ENCODE data around the gene ALOX12.

The ALOX12 gene

DNA sequence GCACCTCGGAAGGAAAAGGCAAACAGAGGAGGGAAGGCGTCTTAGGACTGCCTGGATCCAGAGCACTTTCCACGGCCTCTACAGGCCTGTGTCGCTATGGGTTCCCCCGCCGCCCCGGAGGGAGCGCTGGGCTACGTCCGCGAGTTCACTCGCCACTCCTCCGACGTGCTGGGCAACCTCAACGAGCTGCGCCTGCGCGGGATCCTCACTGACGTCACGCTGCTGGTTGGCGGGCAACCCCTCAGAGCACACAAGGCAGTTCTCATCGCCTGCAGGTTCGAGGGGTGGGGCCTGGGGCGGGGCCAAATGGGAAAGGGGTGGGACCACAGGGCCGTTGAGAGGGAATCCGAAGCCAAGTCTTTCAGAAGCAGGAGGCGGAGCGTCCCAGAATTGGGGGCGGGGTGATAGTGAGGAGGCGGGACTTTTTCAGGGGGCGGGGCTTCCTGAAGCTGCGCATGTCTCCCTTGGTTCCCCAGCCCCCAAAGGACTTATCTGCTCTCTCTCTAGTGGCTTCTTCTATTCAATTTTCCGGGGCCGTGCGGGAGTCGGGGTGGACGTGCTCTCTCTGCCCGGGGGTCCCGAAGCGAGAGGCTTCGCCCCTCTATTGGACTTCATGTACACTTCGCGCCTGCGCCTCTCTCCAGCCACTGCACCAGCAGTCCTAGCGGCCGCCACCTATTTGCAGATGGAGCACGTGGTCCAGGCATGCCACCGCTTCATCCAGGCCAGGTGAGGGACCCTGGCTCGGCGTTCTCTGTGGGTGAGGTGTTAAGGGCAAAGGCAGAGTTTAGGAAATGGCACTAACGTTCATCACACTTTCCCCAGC, 27.9 kb downstream of the ALOX12 start:
- peak; percentile 95 for DNase-seq

DNA sequence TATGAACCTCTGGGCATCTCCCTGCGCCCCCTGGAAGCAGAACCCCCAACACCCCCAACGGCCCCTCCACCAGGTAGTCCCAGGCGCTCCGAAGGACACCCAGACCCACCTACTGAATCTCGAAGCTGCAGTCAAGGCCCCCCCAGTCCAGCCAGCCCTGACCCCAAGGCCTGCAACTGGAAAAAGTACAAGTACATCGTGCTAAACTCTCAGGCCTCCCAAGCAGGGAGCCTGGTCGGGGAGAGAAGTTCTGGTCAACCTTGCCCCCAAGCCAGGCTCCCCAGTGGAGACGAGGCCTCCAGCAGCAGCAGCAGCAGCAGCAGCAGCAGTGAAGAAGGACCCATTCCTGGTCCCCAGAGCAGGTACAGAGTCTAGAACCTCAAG, 28.5 kb downstream of the ALOX12 start:
- DNase-seq, result no peak

DNA sequence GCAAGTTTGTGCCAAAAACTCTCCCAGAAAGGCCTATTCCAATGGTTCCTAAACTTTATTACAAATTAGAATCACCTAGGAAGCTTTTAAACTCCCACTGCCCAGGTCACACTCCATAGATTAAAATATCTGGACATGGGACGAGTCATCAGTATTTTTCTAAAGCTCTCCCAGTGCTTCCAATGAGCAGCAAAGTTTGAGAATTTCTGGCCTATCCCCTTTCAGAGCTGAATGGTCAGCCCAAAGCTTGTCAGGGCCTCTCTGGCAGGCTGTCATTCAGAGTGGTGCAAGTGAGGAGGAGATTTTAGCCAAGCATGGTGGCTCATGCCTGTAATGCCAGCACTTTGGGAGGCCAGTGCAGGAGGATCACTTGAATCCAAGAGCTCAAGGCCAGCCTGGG, 29.4 kb downstream of the ALOX12 start:
- no peak for DNase-seq

DNA sequence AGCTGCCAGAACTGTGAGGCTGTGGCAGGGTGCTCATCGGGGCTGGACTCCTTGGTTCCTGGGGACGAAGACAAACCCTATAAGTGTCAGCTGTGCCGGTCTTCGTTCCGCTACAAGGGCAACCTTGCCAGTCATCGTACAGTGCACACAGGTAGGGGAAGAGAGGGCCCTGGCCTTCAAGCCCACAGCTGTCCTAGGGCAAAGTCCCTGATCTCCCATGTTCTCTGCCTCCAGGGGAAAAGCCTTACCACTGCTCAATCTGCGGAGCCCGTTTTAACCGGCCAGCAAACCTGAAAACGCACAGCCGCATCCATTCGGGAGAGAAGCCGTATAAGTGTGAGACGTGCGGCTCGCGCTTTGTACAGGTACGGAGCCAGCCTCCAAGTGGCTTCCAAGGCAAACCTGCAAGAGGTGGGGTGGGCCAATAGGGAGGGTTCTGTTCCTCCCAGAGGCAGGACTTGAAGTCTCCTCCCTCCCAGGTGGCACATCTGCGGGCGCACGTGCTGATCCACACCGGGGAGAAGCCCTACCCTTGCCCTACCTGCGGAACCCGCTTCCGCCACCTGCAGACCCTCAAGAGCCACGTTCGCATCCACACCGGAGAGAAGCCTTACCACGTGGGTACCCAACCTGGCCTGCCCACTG, 30.7 kb downstream of the ALOX12 start:
- DNase-seq, result no peak

DNA sequence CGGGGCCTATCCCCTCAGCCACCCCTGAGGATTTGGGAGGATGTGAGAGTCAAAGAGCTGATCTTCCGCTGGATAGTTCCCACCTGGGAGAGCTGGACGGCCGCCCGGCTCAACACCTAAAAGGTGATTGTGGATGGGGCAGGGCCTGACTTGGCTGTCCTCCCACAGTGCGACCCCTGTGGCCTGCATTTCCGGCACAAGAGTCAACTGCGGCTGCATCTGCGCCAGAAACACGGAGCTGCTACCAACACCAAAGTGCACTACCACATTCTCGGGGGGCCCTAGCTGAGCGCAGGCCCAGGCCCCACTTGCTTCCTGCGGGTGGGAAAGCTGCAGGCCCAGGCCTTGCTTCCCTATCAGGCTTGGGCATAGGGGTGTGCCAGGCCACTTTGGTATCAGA, 31.5 kb downstream of the ALOX12 start:
- no peak for DNase-seq

DNA sequence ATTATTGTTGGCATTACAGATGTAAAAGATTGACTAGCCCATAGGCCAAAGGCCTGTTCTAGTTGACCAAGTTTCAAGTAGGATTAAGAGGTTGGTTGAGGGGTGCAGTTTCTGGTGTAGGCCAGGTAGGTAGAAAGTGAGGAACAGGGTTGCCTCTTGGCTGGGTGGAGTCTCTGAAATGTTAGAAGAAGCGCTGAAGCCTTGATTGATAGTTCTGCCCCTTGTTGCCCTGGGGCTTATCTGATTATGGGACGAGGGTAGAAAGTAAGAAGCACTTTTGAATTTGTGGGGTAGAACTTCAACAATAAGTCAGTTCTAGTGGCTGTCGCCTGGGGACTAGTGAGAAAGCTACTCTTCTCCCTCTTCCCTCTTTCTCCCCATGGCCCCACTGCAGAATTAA, 33.2 kb downstream of the ALOX12 start:
- DNase-seq, result no peak

DNA sequence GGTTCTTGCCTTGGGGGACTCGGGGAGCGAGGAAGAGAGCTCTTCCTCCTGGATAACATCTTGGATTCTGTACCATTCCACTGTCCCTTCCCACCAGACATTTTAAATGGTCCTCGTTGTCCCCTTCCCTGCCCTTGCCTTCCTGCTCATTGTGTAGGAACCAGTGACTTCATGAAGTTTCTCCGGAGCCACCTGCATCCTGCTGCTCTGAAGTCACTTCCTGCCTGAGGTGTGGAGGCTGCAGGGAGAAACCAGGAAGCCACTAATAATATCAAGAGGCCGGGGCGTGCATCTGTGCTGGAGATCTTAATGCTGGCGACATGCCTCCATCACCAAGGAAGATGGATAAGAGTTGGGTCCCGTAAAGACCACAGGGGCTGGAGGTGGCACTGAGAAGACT, 33.8 kb downstream of the ALOX12 start:
- peak; percentile 11 for DNase-seq

DNA sequence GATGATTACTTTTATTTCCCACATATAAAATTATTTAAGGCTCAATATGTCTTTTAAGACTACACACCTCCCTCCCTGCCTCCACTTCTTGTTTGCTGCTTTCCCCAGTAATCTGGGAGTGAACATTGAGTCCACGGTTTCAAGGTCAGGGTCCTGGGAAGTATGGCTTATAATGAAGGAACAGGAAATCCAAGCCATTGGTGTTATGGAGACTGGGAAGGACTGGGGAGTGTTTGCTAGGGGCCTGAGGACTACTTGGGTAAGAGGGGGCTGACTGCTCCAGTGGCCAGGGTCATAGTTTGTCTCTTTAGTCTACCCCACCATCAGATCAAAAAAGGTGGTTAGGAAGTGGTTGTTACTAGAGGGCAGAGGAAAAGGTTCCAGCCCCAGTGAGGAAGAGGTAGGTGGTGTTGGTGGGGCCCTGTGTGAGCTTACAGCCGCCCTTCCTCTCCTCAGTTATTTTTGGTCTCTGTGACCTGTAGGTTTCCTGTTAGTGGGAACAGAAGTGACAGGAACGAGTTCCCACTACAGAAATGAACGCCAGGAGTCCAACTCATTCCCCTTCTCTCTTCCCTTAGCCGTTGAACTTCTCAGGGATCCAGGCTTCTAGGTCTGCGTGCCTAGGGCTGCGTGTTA, 39.2 kb downstream of the ALOX12 start:
- DNase-seq, result no peak

DNA sequence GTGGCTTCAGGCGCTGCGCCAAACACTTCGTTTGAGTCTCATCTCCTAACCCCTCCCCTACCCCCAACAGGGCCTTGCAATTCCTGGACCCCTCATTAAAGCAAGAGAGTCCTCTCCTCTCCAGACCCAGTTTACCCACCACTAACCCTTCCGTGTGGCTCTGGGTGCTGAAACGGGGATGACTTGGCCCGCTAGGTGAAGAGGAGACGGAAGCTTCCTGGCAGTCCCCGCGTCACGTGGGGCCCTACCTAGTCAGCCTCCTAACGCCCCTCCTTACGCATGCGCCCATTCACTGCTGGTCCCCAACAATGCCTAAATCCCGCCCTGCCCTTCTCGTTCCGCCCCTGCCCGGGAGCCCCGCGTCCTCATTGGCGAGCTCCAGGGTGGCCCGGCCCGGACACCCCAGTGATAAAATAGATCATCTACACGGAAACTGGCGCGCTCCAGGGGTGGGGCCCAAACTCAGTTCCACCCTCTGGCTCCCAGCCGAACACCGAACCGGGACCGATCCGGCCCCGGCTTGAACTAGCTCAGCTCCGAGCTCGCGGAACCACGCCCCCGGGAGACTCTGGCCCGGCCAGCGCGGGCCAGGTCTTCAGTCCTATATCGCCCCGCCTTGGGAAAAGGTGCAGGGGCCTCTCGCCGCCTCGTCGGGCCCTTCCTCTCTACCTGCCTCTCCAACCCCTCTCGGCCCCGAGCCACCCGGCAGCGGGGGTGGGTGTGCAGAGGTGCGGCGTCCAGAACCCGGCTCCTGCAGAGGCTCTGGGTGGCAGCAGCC, 39.9 kb downstream of the ALOX12 start, which contains the start of gene SLC16A13:
Gene SLC16A13, plus strand, starts transcription at position 425 of the 778 bp plus-strand sequence. CDS start 368 bp downstream, outside the sequence.
- peak; percentile 97 for DNase-seq

DNA sequence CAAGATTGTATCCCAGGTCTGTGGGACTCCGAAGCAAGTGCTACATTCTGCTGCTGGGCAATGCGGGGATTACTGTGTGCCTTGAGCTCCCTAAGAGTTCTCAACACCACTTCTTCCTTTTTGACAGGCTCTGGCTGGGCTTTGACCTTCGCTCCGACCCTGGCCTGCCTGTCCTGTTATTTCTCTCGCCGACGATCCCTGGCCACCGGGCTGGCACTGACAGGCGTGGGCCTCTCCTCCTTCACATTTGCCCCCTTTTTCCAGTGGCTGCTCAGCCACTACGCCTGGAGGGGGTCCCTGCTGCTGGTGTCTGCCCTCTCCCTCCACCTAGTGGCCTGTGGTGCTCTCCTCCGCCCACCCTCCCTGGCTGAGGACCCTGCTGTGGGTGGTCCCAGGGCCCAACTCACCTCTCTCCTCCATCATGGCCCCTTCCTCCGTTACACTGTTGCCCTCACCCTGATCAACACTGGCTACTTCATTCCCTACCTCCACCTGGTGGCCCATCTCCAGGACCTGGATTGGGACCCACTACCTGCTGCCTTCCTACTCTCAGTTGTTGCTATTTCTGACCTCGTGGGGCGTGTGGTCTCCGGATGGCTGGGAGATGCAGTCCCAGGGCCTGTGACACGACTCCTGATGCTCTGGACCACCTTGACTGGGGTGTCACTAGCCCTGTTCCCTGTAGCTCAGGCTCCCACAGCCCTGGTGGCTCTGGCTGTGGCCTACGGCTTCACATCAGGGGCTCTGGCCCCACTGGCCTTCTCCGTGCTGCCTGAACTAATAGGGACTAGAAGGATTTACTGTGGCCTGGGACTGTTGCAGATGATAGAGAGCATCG, 42.4 kb downstream of the ALOX12 start:
- DNase-seq, result no peak

DNA sequence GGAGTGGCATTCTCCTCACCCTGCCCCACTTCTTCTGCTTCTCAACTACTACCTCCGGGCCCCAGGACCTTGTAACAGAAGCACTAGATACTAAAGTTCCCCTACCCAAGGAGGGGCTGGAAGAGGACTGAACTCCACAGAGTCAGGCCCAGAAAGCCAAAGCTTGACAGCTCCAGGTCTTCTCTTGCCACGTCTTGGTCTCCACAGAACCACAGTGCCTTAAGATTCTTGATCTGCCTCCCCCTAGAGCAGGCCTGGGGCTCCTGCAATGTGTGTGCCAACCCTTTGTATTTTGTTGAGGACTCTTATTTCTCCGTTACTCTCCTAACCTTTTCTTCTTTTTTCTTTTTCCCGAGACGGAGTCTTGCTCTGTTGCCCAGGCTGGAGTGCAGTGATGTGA, 44.0 kb downstream of the ALOX12 start:
- no peak for DNase-seq

DNA sequence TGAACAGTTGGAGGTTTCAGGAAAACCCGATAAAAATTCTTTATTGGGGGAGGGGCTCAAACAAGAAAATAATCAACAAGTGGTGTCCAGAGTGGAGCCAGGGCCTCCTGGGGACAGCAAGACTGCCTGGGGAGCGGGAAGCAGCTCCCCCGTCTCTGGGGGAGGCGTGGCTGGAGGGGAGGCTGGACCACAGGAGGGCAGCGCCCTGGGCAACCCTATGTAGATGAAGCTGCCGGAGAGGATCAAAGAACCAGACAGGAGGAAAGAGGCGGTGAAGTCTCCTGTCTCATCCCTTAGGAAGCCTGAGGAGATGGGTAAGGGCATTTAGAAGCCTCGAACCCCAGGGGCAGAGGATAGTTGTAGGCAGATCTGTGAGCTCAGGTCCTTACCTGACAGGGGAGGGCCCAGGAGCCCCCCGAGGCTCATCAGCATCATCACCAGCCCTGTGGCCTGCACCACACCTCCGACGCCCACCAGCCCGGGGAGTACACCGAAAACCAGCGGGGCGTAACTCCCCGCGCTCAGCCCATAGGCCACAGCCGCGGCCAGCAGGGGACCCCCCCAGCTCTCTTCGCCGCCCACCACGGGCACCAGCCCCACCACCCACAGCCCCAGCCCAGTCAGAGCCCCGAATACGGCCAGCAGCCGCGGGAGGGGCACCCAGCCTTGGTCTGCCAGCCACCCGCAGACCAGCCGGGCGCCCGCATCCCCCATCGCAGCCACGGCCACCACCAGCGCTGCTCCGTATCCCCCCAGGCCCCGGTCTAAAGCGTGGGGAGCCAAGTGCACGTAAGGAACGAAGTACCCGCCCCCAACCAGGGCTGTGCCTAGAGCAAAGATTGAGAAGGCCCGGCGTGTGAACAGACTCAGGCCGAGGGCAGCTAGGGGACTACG, 46.0 kb downstream of the ALOX12 start:
- DNase-seq, result peak; percentile 25

DNA sequence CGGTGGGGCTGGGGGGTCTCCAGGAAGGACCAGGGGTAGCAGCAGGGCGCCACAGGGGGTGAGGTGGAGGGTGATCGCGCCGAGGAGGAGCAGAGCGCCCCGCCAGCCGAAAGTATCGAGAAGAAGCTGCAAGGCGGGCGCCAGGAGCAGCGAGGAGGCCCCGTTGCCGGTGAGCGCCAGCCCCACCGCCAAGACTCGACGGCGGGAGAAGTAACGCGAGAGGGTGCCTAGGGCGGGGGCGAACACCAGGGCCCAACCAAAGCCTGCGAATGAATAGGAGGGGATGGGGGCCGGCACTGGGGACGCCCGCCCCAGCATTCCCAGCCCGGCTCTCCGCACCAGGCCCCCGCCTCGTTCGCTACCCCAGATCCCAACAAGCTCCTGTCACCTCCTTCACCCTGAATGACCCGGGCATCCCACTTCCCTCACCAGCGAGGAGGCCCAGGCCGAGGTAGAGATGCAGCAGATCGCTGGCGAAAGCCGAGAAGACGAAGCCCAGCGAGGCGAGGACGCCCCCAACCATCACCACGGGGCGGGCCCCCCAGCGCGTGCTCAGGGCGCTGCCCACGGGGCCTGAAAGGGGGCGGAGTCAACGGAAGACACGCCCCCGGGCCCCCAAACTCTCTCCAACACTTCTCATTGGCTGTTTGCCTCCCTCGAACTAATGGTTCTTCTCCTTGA, 46.8 kb downstream of the ALOX12 start:
- DNase-seq, result peak; percentile 40

DNA sequence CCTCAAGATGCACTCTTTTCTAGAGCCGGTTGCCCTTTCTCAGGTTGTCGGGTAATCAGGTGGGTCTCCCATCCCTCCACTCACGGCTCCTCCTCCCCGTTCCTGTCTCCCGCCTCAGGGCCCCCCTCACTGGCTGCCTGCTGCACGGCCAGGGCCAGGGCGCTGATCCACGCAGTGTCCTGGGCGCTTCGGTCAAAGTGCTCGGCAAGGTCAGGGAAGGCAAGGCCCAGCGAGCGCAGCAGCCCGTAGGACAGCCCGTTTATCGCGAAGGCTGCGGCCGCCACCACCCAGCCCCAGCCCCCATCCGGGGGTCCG, 47.3 kb downstream of the ALOX12 start:
- DNase-seq, result no peak

DNA sequence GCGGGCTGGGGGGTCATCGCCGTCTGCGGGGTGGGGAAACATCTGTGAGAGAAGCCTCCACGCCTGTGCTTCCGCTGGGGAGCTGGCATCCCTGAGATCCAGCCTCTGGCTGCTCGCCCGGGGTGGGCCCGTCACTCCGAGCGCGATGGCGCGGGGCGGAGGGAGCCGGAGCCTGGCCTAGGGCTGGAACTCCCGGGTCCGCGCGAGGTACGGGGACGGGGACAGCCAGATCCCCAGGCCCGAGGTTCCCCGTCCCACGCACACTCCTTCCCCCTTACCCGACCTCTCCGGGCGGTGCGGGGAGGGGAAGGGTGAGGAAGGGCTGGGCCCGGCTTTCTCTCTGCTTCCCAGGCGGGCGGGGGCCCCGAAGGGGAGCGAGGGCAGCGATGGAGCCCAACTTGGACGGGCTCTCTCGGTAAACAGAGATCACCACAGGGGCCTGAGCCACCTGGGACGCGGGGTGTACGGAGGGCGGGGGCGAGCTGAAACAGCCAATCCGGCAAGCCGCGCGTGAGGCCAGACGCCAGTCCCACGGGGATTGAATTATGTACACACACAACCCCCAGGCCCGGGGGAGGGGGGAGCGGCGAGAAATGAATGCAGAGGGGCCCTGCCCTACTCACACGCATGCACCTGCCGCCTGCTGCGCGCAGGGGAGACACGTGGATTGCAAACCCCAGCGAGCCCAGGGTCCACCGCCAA, 47.8 kb downstream of the ALOX12 start, which contains the start of gene SLC16A11:
Gene SLC16A11, minus strand, starts transcription at position 596 of the 702 bp plus-strand sequence. Its CDS starts 579 bp downstream, at position 17.
- DNase-seq, result peak; percentile 11

DNA sequence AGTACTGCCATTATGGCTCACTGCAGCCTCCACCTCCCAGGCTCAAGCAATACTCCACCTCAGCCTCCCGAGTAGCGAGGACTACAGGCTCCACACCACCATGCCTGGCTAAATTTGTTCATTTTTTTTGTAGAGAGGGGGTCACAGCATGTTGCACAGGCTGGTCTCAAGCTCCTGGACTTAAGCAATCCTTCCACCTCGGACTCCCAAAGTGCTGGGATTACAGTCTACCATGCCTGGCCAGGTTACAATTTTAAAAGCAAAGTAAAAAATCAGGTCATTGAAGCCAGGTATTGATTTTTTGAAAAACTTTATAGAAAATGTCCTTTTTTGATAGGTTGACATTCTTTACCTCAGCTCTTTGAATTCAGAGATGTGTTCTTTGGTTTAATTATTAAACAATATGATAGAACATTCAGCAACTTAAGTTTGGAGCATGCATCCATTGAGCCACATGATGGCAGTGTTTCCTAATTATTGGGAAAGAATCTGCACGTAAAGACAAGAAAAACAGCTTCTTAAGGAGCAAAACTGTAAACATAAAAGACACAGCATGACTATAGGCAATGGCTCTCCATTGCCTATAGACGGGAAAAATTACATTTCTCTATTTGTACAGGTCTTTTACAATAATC, 49.8 kb downstream of the ALOX12 start:
- DNase-seq, result peak; percentile 9

DNA sequence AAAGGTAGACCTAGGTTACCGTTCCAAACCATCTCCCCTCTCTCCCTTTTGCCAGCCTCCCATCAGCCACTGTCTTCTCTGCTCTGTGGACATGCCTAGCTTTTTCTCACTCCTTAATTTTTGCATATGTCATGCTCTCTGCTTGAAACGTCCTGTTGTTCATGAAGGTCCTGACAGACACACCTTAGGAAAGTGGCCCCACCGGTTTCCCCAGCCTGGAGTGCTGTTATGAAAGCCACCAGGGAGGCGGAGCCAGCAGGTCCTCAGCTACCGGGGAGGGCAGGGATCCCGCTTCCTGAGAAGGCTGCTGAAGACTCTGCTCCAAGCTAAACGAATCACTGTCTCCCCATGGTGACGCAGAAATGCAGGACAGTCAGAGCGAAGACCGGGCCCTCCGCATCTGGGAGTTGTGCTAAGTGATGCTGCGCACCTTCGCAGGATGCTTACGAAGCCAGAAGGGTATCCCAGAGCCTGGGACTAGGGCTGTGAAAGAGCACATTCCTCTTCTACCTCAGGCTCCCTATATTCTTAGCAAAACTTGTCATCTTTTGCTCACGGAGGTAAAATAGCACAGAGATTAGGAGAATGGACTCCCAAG, 50.4 kb downstream of the ALOX12 start:
- DNase-seq, result peak; percentile 6

DNA sequence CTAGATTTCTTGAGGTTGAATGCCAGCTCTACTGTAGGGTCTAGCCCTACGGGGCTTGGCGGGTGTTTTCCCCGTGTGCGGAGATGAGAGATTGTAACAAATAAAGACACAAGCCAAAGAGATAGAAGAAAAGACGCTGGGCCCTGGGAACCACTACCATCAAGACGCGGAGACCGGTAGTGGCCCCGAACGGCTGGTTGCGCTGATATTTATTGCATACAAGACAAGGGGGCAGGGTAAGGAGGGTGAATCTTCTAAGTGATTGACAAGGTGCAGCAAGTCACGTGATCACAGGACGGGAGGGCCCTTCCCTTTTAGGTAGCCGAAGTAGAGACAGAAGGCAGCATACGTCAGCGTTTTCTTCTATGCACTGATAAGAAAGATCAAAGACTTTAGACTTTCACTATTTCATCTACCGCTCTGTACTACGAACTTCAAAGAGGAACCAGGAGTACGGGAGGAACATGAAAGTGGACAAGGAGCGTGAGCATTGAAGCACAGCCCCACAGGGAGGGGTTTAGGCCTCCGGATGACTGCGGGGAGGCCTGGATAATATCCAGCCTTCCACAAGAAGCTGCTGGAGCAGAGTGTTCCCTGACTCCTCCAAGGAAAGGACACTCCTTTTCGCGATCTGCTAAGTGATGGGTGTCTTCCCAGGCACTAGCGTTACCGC, 51.0 kb downstream of the ALOX12 start:
- DNase-seq, result peak; percentile 53

Measured in effector CD8-positive, alpha-beta T cell (primary cell).